Measurements from ENCODE around the gene PHIP.
"Not testable (repeated sequence)": the region's sequence is repeated elsewhere in the genome, so short reads cannot be mapped to it uniquely, and the experiment has no call there.

Gene PHIP

DNA sequence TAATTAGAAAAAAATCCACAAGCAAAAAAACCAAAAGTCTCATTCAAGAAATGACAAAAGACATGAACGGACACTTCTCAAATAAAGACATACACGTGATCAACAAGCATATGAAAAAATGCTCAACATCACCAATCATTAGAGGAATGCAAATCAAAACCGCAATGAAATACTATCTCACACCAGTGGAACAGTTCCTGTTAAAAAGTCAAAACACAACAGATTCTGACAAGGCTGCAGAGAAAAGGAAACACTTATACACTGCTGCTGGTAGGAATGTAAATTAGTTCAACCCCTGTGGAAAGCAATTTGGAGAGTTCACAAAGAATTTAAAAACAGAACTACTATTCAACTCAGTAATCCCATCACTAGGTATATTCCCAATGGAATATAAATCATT lies 152.7 kb downstream of the PHIP start:
- DNase-seq (ENCODE audit: low read depth in 3 of 3): no peak

DNA sequence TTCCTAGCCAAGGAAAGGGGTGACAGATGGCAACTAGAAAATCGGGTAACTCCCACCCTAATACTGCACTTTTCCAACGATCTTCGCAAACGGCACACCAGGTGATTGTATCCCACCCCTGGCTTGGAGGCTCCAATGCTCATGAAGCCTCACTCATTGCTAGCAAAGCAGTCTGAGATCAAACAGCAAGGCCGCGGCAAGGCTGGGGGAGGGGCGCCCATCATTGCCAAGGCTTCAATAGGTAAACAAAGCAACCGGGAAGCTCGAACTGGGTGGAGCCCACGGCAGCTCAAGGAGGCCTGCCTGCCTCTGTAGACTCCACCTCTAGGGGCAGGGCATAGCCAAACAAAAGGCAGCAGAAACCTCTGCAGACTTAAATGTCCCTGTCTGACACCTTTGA lies 156.9 kb downstream of the PHIP start:
- DNase-seq (ENCODE audit: low read depth in 3 of 3): not testable (repeated sequence)

DNA sequence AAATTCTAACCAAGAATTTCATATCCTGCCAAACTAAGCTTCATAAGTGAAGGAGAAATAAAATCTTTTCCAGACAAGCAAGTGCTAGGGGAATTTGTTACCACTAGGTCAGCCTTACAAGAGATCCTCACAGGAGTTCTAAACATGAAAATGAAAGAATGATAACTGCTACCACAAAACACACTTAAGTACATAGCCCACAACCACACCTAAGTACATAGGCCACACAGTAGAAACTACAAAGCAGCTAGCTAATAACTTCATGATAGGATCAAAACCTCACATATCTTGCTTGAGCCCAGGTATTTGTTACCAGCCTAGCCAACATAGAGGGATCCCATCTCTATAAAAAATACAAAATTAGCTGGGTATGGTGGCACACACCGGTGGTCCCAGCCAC lies 160.3 kb downstream of the PHIP start:
- no peak for DNase-seq (ENCODE audit: low read depth in 3 of 3)

DNA sequence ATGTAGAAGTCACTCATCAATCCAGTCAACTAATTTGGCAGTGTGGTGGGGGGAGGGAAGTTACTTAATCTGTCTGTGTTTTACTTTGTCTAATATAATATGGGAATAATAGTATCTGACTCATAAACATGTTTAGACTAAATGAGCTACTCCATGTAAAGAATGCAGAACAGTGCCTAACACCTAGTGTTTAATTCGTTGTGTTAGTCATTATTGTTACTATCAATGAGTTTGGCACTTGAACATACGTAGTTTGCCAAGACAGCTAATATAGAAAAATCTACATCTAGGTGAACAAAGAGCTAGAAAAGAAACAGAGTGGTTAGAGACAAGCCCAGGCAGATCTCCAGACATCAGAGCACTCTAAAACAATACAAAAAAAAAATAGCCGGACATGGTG lies 161.6 kb downstream of the PHIP start:
- no peak for DNase-seq (ENCODE audit: low read depth in 3 of 3)

DNA sequence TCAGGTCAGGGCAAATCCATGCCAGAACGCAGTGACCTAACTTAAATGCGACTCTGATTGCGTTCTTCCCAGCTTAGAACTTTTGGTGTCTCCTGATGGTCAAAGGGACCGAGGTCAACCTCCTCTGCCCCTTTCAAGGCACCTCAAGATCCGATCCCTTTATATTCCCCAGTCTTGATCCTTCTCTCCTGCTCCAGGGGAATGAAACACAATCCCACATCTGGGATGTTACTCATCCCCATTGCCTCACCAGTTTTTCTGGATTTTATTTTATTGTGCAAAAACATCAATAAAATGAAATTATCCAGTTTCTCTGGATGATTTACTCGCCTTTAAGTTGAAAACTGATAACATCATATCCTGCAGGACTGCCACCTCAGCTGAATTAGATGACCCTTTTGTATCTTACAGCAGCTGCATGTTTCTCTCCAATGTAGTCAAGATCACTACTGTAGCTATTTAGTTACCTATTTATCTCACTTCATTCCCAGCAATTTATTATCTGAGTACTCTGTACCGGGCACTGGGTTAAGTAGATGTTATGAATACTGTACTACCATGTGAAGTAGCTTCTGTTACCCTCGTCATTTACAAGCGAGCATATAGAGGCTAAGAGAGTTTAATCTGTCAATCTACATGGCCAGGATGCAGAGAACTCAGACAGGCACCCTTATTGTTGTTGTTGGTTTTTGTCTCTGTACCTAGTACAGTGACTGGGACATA lies 166.7 kb downstream of the PHIP start:
- DNase-seq (ENCODE audit: low read depth in 3 of 3): no peak

DNA sequence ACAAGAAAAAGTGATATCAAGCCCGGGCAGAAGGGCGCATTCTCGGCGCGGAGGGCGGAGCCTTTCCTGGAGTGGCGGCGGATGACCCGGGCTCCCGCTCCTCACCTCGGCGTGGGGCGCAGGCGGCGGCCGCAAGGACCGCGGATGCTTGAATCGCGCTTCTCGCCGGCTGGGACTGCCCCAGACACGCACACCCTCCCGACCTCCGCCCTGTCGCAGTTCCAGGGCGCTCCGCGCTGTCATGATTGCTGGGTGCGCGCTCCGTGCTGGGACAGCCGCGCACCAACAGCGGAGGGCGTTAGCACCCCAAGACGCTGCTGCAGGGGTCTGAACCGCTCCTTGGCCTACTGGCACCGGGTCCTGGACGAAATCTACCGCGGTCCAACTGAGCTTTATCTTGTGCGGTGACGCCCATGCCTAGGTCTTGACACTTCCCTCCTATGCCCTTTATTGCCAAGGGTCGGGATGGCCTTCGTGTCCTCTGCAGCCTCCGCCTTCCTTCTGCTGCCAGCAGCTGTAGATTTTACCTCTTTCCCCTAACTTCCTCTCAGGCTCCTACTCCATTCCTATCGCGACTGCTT lies 167.4 kb downstream of the PHIP start:
- DNase-seq (ENCODE audit: low read depth in 3 of 3): peak in 2 of 3 donors; percentile 3 to 21

DNA sequence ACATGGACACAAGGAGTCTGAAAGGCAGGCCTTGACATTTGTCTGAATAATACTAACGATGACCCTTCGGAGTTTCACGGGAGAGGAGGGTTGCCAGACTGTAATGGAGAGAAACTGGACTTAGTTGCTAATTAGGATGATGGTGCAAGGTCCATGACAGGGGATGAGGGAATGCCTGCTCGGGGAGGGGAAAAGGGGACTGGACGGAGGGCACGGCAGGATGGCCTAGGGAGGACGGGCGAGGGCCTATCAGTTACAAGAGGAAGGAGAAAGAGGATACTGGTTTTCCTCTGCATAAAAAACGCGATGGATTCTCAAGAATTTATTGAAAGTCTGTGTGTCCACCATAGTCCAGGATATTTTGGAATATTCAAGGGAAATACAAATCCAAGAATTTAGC lies 168.0 kb downstream of the PHIP start:
- no peak for DNase-seq (ENCODE audit: low read depth in 3 of 3)

DNA sequence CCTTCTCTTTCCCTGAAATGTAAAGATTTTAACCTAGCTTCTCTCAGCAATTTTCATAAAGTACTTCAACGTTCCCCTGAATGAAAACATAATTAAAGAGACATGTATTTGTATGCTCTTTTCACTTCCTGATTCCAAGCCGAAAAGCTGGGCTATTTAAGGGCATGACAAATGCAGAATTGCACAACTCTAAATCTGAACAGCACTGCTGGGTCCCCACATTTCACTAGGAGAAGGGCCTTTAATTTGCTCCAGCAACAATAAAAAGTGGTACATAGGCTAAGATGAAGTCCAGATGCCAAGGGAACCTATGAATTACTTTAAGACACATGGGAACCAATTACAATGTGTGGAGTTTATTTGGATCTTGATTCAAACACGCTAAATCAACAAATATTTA lies 168.7 kb downstream of the PHIP start:
- no peak for DNase-seq (ENCODE audit: low read depth in 3 of 3)

DNA sequence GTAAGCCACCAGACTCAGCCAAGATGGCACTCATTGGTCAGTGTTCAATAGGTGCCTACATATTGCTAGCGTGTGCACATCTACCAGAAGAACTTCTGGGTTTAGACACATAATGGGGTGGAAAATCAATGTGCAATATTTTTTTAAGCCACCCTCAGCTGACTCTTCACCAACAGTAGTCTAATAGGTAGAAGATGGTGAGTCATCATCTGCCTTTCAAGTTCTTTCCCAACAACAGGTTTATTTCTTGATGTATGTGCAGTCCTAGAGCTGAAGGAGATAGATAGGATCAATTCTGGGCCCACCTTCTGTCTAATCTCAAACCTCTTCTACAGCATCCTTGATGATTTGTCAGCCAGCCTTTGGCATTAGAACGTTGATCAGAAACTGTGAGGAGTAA lies 169.4 kb downstream of the PHIP start:
- DNase-seq (ENCODE audit: low read depth in 3 of 3): no peak

DNA sequence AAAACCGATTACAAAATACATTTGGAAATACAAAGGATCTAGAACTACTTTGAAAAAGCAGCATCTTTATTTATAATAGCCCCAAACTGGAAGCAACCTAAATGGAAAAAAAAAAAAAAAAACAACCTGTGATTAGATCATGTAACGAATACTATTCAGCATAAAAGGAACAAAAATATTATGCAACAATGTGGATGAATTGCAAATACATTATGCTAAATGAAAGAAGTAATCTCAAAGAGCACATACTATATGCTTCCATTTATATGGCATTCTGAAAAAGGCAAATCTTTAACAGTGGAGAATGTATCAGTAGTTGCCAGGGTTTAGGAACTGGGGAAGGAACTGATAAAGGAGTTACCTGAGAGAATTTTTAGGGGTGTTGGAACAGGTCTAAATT lies 181.8 kb downstream of the PHIP start:
- DNase-seq (ENCODE audit: low read depth in 3 of 3): no peak

DNA sequence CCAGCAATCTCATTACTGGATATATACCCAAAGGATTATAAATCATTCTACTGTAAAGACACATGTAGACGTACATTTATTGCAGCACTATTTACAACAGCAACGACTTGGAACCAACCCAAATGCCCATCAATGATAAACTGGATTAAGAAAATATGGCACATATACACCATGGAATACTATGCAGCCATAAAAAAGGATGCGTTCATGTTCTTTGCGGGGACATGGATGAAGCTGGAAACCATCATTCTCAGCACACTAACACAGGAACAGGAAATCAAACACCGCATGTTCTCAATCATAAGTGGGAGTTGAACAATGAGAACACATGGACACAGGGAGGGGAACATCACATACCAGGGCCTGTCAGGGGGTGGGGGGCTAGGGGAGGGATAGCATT lies 188.2 kb downstream of the PHIP start:
- not testable (repeated sequence) for DNase-seq (ENCODE audit: low read depth in 3 of 3)
